Peyer's patch (tissue), 4 donors: Measurements from ENCODE around the gene SELENOP.

ENCODE experiments used
- CTCF ChIP-seq, 6 experiments: fragments of 450-650 bp in 4 of 6; fragments of 200-600 bp in 2 of 6; sonication (generic) in 1 of 6; IDR thresholded peaks; one replicate each; pipeline ENCODE4 v1.5.1; 2017 to 2019; ENCODE audit warnings: antibody characterized with exemption in 6 of 6, mild to moderate bottlenecking in 3 of 6, moderate library complexity in 1 of 6
- POLR2A ChIP-seq, 2 donors: fragments of 450-650 bp; IDR thresholded peaks; one replicate each; pipeline ENCODE4 v1.5.1; 2017; ENCODE audit warnings: antibody characterized with exemption in 2 of 2, mild to moderate bottlenecking in 2 of 2, moderate library complexity in 2 of 2

- TF ChIP-seq POLR2A (IDR thresholded peaks at IDR 0.05) (no peak), CTCF (IDR thresholded peaks at IDR 0.05) (no peak)
These were observed 2.6 kb downstream of the SELENOP start for GRCh38 chr5:42808888-42809611.
